Loucy (cell line): ENCODE results near the gene SLC28A1.

Source experiments
- H2AFZ ChIP-seq: fragments of 200-600 bp; sonication (generic); 2 replicates; pipeline ENCODE4 v1.6.0; 2016; ENCODE audit warnings: antibody characterized with exemption, mild to moderate bottlenecking, low read length, moderate library complexity
- H3F3A ChIP-seq: fragments of 200-600 bp; 2 replicates; pipeline ENCODE4 v1.6.0; 2016; ENCODE audit warnings: antibody characterized with exemption, low read depth, mild to moderate bottlenecking
- H3K27me3 ChIP-seq: fragments of 200-600 bp; sonication (generic); 2 replicates; pipeline ENCODE4 v1.6.1; 2014; ENCODE audit warnings: low read length, mild to moderate bottlenecking; ENCODE audit not compliant: insufficient read depth, poor library complexity, severe bottlenecking
- H3K36me3 ChIP-seq: fragments of 200-600 bp; sonication (generic); 2 replicates; pipeline ENCODE4 v1.6.1; 2016; ENCODE audit warnings: low read length; ENCODE audit not compliant: insufficient read depth
- H3K4me1 ChIP-seq: fragments of 200-600 bp; sonication (generic); 2 replicates; pipeline ENCODE4 v1.5.1; 2014; ENCODE audit warnings: low read length, mild to moderate bottlenecking; ENCODE audit not compliant: insufficient read depth, poor library complexity, severe bottlenecking
- H3K4me2 ChIP-seq: fragments of 200-600 bp; sonication (generic); 2 replicates; pipeline ENCODE4 v1.6.0; 2014; ENCODE audit warnings: antibody characterized with exemption, low read length, low read depth, mild to moderate bottlenecking; ENCODE audit not compliant: poor library complexity, severe bottlenecking
- H3K4me3 ChIP-seq: fragments of 200-600 bp; sonication (generic); 2 replicates; pipeline ENCODE4 v1.5.1; 2014; ENCODE audit warnings: low read length, mild to moderate bottlenecking, mixed read lengths; ENCODE audit not compliant: poor library complexity, severe bottlenecking
- H3K79me2 ChIP-seq: fragments of 200-600 bp; sonication (generic); 2 replicates; pipeline ENCODE4 v1.6.1; 2014; ENCODE audit warnings: low read length; ENCODE audit not compliant: insufficient read depth
- H3K9ac ChIP-seq: fragments of 200-600 bp; sonication (generic); 2 replicates; pipeline ENCODE4 v1.6.0; 2014; ENCODE audit warnings: mild to moderate bottlenecking, low read depth, low read length, moderate library complexity; ENCODE audit not compliant: poor library complexity, severe bottlenecking
- H3K9me2 ChIP-seq: fragments of 200-600 bp; sonication (generic); replicated peaks from 2 replicates; pipeline ENCODE4 v1.6.1; 2016; ENCODE audit warnings: low read depth, low read length, mixed read lengths
- H3K9me3 ChIP-seq: fragments of 200-600 bp; sonication (generic); 2 replicates; pipeline ENCODE4 v1.6.1; 2014; ENCODE audit warnings: mild to moderate bottlenecking, antibody characterized with exemption, low read length, low read depth; ENCODE audit not compliant: insufficient read depth
- H4K20me1 ChIP-seq: fragments of 200-600 bp; sonication (generic); 2 replicates; pipeline ENCODE4 v1.6.0; 2014; ENCODE audit warnings: antibody characterized with exemption, low read length, mild to moderate bottlenecking; ENCODE audit not compliant: insufficient read depth, poor library complexity, severe bottlenecking
- EZH2phosphoT487 ChIP-seq: fragments of 200-600 bp; IDR thresholded peaks from 2 replicates; pipeline ENCODE4 v1.6.1; 2018; ENCODE audit warnings: antibody characterized with exemption, mild to moderate bottlenecking, moderate library complexity, borderline replicate concordance
- TF ChIP-seq, protein P1 (sequence below): fragments of 200-600 bp; sonication (generic); conservative IDR thresholded peaks from 2 replicates; pipeline ENCODE4 v1.5.1; 2014; ENCODE audit warnings: mild to moderate bottlenecking, antibody characterized with exemption, low read length

SLC28A1 gene

GRCh38 chr15:84938726-84939125 lies 54.3 kb downstream of the SLC28A1 start:
- H3K4me1 ChIP-seq = no peaks in the 10 kb centered on the region
- H3K27me3 ChIP-seq = no peaks in the 10 kb centered on the region
- no peak overlapping the region for H2AFZ ChIP-seq
- H3F3A ChIP-seq = no peaks in the 10 kb centered on the region
- no peak overlapping the region for H3K4me3 ChIP-seq
- no peak overlapping the region for H3K9ac ChIP-seq
- no peaks in the 10 kb centered on the region for H3K9me2 ChIP-seq
- H3K36me3 ChIP-seq = no peaks in the 10 kb centered on the region
- TF ChIP-seq, protein P1, sequence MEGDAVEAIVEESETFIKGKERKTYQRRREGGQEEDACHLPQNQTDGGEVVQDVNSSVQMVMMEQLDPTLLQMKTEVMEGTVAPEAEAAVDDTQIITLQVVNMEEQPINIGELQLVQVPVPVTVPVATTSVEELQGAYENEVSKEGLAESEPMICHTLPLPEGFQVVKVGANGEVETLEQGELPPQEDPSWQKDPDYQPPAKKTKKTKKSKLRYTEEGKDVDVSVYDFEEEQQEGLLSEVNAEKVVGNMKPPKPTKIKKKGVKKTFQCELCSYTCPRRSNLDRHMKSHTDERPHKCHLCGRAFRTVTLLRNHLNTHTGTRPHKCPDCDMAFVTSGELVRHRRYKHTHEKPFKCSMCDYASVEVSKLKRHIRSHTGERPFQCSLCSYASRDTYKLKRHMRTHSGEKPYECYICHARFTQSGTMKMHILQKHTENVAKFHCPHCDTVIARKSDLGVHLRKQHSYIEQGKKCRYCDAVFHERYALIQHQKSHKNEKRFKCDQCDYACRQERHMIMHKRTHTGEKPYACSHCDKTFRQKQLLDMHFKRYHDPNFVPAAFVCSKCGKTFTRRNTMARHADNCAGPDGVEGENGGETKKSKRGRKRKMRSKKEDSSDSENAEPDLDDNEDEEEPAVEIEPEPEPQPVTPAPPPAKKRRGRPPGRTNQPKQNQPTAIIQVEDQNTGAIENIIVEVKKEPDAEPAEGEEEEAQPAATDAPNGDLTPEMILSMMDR = no peak
- no peak for TF ChIP-seq EZH2phosphoT487
- H3K4me2 ChIP-seq = no peak overlapping the region
- no peaks in the 10 kb centered on the region for H3K79me2 ChIP-seq
- no peaks in the 10 kb centered on the region for H4K20me1 ChIP-seq
- no peaks in the 10 kb centered on the region for H3K9me3 ChIP-seq

DNA sequence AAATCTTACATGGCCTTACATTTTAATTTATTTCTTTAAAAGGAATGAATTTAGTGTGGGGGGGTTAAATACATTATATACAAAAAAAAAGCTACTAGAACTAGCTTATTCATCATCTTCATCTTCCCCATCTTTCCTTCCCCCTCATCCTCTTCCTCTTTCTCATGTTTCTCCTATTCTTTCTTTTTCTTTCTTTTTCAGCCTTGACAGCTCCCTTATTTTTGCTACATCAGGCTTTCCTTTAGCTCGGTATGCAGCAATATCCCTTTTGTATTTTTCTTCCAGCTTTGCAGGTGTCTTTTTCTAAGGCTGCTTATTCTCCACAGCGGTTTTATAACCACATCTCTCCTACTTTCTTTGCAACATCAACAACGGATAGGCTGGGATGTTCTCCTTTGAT lies 55.9 kb downstream of the SLC28A1 start:
- Histone ChIP-seq H3K9me3 (no peaks in the 10 kb centered on the region), H3K4me2 (no peak overlapping the region)

DNA sequence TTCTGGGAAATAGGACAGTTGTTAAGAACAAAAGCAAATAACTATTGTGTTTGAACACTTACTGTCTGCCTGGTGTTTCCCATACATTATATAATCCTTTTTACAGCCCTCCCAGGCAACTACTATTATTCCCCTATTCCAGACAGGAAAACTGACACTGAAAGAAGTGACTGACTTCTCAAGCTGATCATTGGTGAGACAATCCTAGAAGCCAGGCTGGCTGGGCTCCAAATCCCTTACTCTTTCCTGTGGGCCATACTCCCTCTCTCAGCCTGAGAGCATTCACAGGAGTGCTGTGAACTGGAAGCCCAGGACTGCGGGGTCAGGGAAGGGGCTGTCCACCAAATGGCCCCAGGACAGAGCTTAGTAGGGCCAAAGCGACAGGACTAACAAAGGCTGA lies 58.0 kb downstream of the SLC28A1 start:
- Histone ChIP-seq H3K4me3 (no peak overlapping the region), H3K27me3 (no peaks in the 10 kb centered on the region), H3F3A (no peaks in the 10 kb centered on the region), H3K4me2 (no peak overlapping the region), H4K20me1 (no peaks in the 10 kb centered on the region), H3K9me2 (no peaks in the 10 kb centered on the region), H3K36me3 (no peaks in the 10 kb centered on the region), H3K4me1 (no peaks in the 10 kb centered on the region), H3K79me2 (no peaks in the 10 kb centered on the region), H2AFZ (no peak overlapping the region), H3K9me3 (no peaks in the 10 kb centered on the region), H3K9ac (no peak overlapping the region)
- no peak for TF ChIP-seq EZH2phosphoT487
- TF ChIP-seq, protein P1 = no peak

More for the DNA sequence above, 55.9 kb downstream of the SLC28A1 start:
- Histone ChIP-seq H3K79me2 (no peaks in the 10 kb centered on the region), H4K20me1 (no peaks in the 10 kb centered on the region), H3K27me3 (no peaks in the 10 kb centered on the region), H3K4me1 (no peaks in the 10 kb centered on the region), H3K36me3 (no peaks in the 10 kb centered on the region), H3K9ac (no peak overlapping the region), H3K4me3 (no peak overlapping the region), H2AFZ (no peak overlapping the region), H3K9me2 (no peaks in the 10 kb centered on the region), H3F3A (no peaks in the 10 kb centered on the region)
- TF ChIP-seq, protein P1 = no peak
- TF ChIP-seq EZH2phosphoT487 = no peak
